NT2/D1 (cell line): Measurements from ENCODE around the gene CA5A.
"Not testable (repeated sequence)": the region's sequence is repeated elsewhere in the genome, so short reads cannot be mapped to it uniquely, and the experiment has no call there.

Source experiments
- DNase-seq: peaks from one replicate; pipeline ENCODE4 v3.0.0-alpha.2; 2011; ENCODE audit warnings: low read depth, low spot score
- H3K27me3 ChIP-seq: 2 replicates; pipeline ENCODE4 v1.6.0; 2011; ENCODE audit warnings: mild to moderate bottlenecking; ENCODE audit not compliant: insufficient read length, insufficient read depth
- H3K36me3 ChIP-seq: 2 replicates; pipeline ENCODE4 v1.6.1; 2011; ENCODE audit warnings: mild to moderate bottlenecking, low read length, mixed read lengths; ENCODE audit not compliant: insufficient read depth, insufficient read length
- H3K4me1 ChIP-seq: 2 replicates; pipeline ENCODE4 v1.5.1; 2011; ENCODE audit not compliant: insufficient read depth, insufficient read length
- H3K4me3 ChIP-seq: 2 replicates; pipeline ENCODE4 v1.5.1; 2011; ENCODE audit warnings: low read depth; ENCODE audit not compliant: insufficient read length
- H3K9ac ChIP-seq: 2 replicates; pipeline ENCODE4 v1.6.0; 2011; ENCODE audit warnings: low read depth; ENCODE audit not compliant: insufficient read length
- H3K9me3 ChIP-seq: 2 replicates; pipeline ENCODE4 v1.5.1; 2011; ENCODE audit warnings: mild to moderate bottlenecking, low read length; ENCODE audit not compliant: insufficient read depth
- SUZ12 ChIP-seq: IDR thresholded peaks from 2 replicates; pipeline ENCODE4 v1.6.1; 2011; ENCODE audit not compliant: insufficient read length, insufficient read depth; ENCODE audit errors: extremely low read depth
- YY1 ChIP-seq: IDR thresholded peaks from 2 replicates; pipeline ENCODE4 v1.6.1; 2011; ENCODE audit not compliant: insufficient read length, insufficient read depth
- ZNF274 ChIP-seq: IDR thresholded peaks from 2 replicates; pipeline ENCODE4 v1.6.1; 2011; ENCODE audit warnings: mild to moderate bottlenecking, low read depth, low read length

The CA5A gene

DNA sequence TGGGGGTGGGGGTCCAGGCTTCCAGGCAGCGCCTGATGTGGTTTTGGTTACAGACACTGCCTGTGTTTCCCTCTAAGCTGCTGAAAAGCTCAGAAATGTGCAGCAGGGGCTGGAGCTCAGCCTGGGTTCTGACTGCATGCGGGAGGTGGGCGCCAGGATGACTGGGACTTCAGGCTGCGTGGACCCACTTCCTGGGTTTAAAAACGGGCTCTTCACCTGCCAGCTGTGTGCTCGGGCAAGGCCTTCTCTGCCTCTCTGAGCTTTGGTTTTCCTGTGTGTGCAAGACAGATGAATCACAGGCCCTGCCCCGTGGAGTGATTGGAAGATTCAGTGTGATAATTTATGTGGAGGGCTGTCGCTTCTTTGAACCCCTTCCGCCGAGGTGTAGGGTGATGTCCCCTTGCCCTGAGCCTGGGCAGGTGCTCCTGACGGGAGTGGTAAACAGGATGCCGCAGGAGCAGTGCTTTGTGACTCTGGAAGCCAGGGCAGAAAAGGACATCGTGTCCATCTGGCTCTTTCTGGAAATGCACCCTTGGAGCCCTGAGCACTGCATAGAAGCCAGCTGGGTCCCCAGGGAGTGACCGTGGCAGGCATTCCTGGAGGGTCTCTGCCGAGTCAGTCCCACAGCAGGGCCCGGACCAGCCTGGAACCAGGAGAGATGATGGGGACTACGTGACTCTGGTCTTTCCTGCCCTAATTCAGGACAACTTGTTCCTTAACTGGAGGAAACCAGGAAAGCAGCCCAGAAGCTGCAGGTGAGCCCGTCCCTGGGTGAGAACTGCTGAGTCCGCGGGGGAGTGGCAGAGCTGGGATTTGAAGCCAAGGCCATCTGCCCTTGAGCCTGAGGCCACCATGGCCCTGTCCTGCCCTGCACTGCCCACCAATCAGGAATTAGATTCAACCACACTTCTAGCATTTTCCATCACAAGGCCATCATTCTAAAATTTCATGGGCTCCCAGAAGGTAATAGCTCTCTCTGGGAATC is 38.5 kb downstream of the CA5A start:
- H3K9ac ChIP-seq: no peak overlapping the region
- H3K4me1 ChIP-seq: peaks cover 2% of the 10 kb centered on the region
- no peaks in the 10 kb centered on the region for H3K9me3 ChIP-seq
- no peaks in the 10 kb centered on the region for H3K36me3 ChIP-seq
- no peak overlapping the region for H3K4me3 ChIP-seq
- H3K27me3 ChIP-seq: no peaks in the 10 kb centered on the region
- TF ChIP-seq SUZ12: no peak
- no peak for TF ChIP-seq YY1
- DNase-seq: no peak

DNA sequence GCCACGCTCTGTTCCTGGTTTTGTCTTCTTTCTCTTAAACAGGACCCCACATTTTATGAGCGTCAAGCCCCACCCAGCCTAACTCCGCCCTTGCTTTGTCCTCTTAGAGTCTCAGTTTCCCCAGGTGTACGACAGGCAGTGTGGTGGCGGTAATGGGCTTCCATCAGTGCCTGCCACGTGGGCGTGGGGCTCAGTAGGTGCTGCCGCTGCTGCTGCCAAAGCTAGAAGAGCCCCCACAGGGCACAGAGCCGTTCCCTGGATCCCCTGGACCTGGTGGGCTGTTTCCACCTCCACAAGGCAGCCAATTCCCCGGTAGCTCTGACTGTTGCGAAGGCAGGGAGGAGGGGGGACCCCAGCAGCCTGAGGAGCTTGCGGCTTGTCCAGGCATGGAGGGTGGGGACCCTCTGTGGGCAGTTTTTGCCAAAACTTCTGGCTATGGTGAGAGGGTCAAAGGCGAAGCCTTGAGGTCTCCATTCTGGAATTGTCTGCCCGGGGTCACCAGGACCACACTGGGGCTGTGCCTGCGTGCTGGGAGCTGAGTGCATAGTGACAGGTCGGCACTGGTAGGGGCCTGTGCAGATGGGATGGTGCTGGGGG is 39.3 kb downstream of the CA5A start:
- H3K9me3 ChIP-seq, H3K36me3 ChIP-seq, H3K4me3 ChIP-seq, DNase-seq, H3K4me1 ChIP-seq, H3K9ac ChIP-seq, H3K27me3 ChIP-seq: not testable (repeated sequence)

DNA sequence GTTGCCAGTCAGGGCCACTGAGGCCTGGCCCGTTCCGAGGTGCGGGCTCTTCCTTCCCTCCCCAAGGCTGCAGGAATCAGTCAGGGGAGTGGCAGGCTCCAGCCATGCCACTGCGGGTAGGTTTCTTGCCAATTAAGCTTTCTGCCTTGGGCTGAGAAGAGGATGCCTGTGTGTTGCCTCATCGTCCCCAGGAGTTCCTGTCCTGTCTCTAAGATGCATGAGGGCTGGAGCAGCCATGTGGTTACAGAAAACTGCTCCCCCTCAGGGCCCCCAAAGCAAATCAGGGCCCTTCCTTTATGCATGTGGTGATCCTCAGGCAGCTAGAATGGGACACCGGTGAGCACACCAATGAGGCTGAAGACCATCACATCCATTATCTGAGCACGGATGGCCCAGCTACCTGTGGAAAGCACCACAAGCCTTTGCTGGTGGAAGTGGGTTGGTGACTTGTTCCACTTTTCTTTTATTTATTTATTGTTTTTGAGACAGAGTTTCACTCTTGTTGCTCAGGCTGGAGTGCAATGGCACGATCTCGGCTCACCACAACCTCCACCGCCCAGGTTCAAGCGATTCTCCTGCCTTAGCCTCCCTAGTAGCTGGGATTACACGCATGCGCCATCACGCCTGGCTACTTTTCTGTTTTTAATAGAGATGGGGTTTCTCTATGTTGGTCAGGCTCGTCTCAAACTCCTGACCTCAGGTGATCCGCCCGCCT is 40.0 kb downstream of the CA5A start:
- H3K4me1 ChIP-seq, H3K36me3 ChIP-seq, H3K9ac ChIP-seq, H3K4me3 ChIP-seq, H3K27me3 ChIP-seq, DNase-seq, H3K9me3 ChIP-seq: not testable (repeated sequence)

DNA sequence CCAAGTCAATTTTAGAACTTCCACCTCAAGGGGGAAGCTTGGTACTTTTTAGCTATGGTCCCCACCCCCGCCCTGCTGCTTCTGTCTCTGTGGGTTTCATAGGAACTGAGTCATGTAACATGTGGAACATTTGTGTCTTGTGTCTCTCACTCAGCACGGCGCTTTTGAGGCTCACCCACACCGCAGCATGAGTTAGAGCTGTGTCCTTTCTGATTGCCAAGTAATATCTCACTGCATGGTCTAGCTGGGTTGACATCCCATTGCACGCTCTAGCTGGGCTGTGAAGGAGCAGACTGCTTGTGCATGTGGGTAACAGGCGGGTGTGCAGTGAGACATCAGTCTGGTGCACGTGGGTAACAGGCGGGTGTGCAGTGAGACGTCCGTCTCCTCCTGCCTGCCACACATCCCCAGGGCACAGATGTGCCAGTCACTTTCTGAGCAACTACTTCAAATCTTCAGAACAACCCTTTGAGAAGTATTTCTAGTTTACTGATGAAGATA is 40.6 kb downstream of the CA5A start:
- DNase-seq: no peak
- Histone ChIP-seq H3K4me1 (peaks cover 2% of the 10 kb centered on the region), H3K27me3 (no peaks in the 10 kb centered on the region), H3K4me3 (no peak overlapping the region), H3K9ac (no peak overlapping the region), H3K9me3 (no peaks in the 10 kb centered on the region), H3K36me3 (no peaks in the 10 kb centered on the region)
- TF ChIP-seq ZNF274 (no peak), YY1 (no peak), SUZ12 (no peak)

DNA sequence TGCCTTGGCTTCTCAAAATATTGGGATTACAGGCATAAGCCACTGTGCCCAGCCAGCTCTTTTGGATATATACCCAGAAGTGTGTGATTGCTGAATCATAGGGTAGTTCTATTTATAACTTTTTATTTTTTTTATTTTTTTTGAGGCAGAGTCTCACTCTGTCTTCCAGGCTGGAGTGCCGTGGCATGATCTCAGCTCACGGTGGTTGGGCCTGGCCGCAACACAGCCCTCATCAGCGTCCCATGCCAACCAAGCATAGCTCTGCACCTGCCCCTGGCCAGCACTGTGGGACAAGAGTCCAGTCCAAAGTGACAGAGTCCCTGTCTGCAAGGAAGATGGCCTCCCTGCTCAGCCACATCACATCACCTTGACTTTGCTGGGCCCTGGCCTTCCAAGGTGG is 42.3 kb downstream of the CA5A start:
- H3K9ac ChIP-seq, H3K4me3 ChIP-seq, DNase-seq, H3K36me3 ChIP-seq, H3K4me1 ChIP-seq, H3K27me3 ChIP-seq, H3K9me3 ChIP-seq: not testable (repeated sequence)

DNA sequence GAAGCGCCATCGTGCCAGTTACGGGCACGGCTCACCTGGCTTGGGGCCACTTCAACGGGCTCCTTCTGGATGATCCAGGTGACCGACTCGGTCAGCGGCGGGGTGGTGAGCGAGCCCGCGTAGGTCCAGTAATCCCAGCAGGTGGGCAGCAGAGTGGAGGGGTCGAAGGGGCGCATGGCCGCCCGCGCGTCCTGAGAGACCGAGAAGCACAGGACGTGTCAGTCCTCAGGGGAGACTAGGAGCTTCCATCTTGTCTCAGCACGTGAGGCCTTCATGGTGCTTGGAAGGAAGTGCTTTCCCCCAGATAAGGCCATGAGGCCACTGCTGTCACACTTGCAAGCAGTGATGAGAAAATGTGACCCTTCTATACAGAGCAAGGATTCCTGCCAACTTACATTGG is 44.6 kb downstream of the CA5A start:
- DNase-seq: no peak
- TF ChIP-seq ZNF274 (no peak), YY1 (no peak), SUZ12 (no peak)
- Histone ChIP-seq H3K4me3 (no peak overlapping the region), H3K27me3 (no peaks in the 10 kb centered on the region), H3K9me3 (no peaks in the 10 kb centered on the region), H3K36me3 (no peaks in the 10 kb centered on the region), H3K9ac (no peak overlapping the region), H3K4me1 (no peaks in the 10 kb centered on the region)

DNA sequence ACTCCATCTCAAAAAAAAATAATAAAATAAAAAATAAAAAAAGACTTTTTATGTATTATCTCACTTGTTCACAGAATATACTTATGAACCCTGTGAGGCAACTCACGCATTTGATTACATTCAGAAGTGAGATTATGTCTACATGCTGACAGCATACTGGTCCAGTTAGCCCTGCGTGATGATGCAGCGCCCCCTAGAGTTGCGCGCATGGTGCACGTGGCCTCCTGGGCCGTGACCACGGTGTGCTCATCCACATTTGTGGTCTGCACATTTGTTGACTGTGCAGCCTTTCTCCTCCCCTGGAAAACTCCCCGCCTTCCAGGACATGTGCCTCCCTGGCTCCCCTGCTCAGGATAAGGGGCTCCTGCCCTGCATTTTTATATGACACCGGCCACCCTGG is 46.6 kb downstream of the CA5A start:
- not testable (repeated sequence) for H3K9me3 ChIP-seq, H3K9ac ChIP-seq, H3K27me3 ChIP-seq, DNase-seq, H3K4me1 ChIP-seq, H3K4me3 ChIP-seq, H3K36me3 ChIP-seq

DNA sequence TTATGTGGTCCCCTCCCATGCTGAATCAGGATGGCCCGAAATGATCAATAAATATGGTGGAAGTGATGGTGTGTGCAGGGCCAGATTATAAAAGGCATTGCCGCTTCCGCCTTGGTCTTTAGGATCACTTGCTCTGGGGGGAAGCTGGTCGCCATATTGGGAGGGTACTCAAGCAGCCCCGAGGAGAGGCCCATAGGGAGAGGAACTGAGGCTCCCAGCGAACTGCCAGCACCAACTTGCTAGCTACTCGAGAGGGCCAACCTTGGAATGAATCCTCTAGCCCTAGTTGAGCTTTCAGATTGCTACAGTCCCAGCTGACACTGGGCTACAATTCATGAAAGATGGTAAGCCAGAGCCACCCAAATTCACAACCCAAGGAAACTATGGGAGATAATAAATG is 48.0 kb downstream of the CA5A start:
- H3K4me3 ChIP-seq, H3K9ac ChIP-seq, DNase-seq, H3K9me3 ChIP-seq, H3K27me3 ChIP-seq, H3K36me3 ChIP-seq, H3K4me1 ChIP-seq: not testable (repeated sequence)

DNA sequence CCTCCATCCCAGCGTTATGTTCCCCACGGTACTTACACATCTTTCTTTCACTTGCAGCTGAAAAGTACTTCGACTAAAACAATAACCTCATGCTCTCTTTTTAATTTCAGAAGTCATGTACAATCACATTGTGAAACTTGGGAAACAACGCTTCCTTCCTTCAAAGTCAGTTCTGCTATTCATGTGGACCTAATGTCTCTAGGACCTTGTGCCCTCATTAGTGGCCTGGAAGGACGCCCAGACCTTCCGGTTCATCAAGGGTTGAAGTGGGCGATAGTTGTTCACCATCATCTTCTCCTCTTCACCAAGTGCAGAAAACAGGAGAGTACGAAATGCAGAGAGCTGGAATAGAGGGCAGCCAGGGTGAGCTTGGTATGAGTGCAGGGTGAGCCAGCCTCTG is 48.4 kb downstream of the CA5A start:
- H3K27me3 ChIP-seq, H3K4me1 ChIP-seq, H3K36me3 ChIP-seq, H3K9me3 ChIP-seq, H3K4me3 ChIP-seq, H3K9ac ChIP-seq, DNase-seq: not testable (repeated sequence)

DNA sequence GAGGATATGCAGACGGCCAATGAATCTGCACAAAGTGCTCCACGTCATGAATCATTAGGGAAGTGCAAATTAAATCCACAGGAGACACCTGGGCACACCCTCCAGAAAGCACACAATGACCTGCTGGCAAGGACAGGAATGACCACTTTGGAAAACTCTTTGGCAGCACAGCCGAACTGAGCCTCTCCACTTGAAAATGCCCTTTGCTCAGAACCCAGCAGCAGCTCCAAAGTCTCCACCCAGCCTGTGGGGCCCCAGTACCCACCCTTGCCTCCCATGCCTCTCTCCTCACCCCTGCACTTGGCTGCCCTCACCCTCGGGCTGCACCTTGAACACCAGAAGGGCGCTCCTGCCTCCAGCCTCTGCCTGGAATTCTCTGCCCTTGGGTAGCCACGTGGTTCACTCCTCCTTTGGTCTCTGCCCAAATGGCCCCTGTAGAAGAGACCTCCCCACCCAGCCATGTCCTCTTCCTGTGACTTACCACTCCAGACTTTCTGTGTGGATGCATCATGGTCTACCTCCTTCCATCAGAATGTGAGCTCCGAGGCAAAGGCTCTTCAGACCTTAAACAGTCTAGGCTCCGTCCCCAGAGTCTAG is 50.9 kb downstream of the CA5A start:
- not testable (repeated sequence) for H3K9me3 ChIP-seq, H3K4me3 ChIP-seq, H3K9ac ChIP-seq, H3K4me1 ChIP-seq, H3K36me3 ChIP-seq, DNase-seq, H3K27me3 ChIP-seq
